ENCODE results near the gene DDB1. TPM values are rescaled to one million over a fixed set of nuclear protein-coding genes. Genes with fewer than 3 reads are reported as not detected.
A peak's percentile ranks its signal among the peaks of the same experiment; 100 is the strongest.

DDB1 gene
- total and polyA plus RNA-seq, 12 donors = 165 to 885 (median 592) TPM

GRCh38 chr11:61359516-61359915, 26.6 kb upstream of the DDB1 start:
- H3K36me3 ChIP-seq (replicated peaks in 1 of 2) = peaks cover 0 to 11% of the 10 kb centered on the region in 2 donors
- peak overlapping the region; percentile 32 to 98 (median 97) for H3K27ac ChIP-seq
- TF ChIP-seq POLR2A (IDR thresholded peaks at IDR 0.05) = peak; percentile 5 to 10
- TF ChIP-seq, protein P1, sequence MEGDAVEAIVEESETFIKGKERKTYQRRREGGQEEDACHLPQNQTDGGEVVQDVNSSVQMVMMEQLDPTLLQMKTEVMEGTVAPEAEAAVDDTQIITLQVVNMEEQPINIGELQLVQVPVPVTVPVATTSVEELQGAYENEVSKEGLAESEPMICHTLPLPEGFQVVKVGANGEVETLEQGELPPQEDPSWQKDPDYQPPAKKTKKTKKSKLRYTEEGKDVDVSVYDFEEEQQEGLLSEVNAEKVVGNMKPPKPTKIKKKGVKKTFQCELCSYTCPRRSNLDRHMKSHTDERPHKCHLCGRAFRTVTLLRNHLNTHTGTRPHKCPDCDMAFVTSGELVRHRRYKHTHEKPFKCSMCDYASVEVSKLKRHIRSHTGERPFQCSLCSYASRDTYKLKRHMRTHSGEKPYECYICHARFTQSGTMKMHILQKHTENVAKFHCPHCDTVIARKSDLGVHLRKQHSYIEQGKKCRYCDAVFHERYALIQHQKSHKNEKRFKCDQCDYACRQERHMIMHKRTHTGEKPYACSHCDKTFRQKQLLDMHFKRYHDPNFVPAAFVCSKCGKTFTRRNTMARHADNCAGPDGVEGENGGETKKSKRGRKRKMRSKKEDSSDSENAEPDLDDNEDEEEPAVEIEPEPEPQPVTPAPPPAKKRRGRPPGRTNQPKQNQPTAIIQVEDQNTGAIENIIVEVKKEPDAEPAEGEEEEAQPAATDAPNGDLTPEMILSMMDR (IDR thresholded peaks at IDR 0.05) = no peak
- peaks cover 48 to 69% of the 10 kb centered on the region in 2 donors for H3K4me1 ChIP-seq (replicated peaks in 1 of 2)
- intact Hi-C loops (cut with DNase I) = no loop called here
- WGBS, 4 donors = 58 to 82% (median 79%) methylated on average over 6 of the region's 6 CpGs
- H3K9me3 ChIP-seq (replicated peaks in 1 of 3) = no peaks in the 10 kb centered on the region
- no peak for DNase-seq
- peak overlapping the region in 1 of 4 donors; percentile 80 for H3K4me3 ChIP-seq
- no peaks in the 10 kb centered on the region for H3K27me3 ChIP-seq

DNA sequence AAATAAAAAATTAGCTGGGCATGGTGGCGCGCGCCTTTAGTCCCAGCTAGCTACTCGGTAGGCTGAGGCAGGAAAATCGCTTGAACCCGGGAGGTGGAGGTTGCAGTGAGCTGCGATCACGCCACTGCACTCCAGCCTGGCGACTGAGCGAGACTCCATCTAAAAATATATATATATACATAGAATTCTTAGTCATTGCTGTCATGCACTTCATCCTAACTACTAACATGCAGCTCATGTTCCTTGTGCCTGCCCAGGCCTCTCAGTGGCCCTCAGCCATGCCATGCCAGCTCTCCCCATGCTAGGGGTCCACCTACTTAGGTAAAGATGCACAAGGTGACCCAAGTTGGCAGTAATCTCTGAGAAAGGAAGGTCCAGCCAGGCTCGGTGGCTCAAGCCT, 25.7 kb upstream of the DDB1 start:
- DNase-seq = no peak
- H3K4me1 ChIP-seq (replicated peaks in 1 of 2) = peaks cover 43 to 69% of the 10 kb centered on the region in 2 donors
- H3K27ac ChIP-seq = peak overlapping the region in 3 of 5 donors; percentile 47 to 98 (median 95)
- H3K27me3 ChIP-seq = no peaks in the 10 kb centered on the region
- H3K4me3 ChIP-seq = no peak overlapping the region
- WGBS, 4 donors = 90 to 99% (median 97%) methylated on average over 10 to 11 of the region's 11 CpGs
- TF ChIP-seq, protein P1 (IDR thresholded peaks at IDR 0.05) = no peak
- no peak for TF ChIP-seq POLR2A (IDR thresholded peaks at IDR 0.05)
- H3K9me3 ChIP-seq (replicated peaks in 1 of 3) = no peaks in the 10 kb centered on the region
- peaks cover 0 to 11% of the 10 kb centered on the region in 2 donors for H3K36me3 ChIP-seq (replicated peaks in 1 of 2)
- intact Hi-C loops (cut with DNase I) = no loop called here

- DNase-seq = no peak
- TF ChIP-seq POLR2A (IDR thresholded peaks at IDR 0.05) = no peak
- TF ChIP-seq, protein P1 (IDR thresholded peaks at IDR 0.05) = no peak
- no peaks in the 10 kb centered on the region for H3K9me3 ChIP-seq (replicated peaks in 1 of 3)
- intact Hi-C loops (cut with DNase I) = no loop called here
- no peaks in the 10 kb centered on the region for H3K27me3 ChIP-seq
- 93 to 94% (median 93%) methylated on average over 6 of the region's 6 CpGs for WGBS, 4 donors
- H3K4me1 ChIP-seq (replicated peaks in 1 of 2) = peaks cover 42 to 69% of the 10 kb centered on the region in 2 donors
- peaks cover 0 to 17% of the 10 kb centered on the region in 2 donors for H3K36me3 ChIP-seq (replicated peaks in 1 of 2)
- no peak overlapping the region for H3K4me3 ChIP-seq
- peak overlapping the region in 4 of 5 donors; percentile 5 to 81 (median 69) for H3K27ac ChIP-seq
Measured at GRCh38 chr11:61357894-61358239, 25.0 kb upstream of the DDB1 start.

GRCh38 chr11:61357233-61357893, 24.5 kb upstream of the DDB1 start:
- H3K36me3 ChIP-seq (replicated peaks in 1 of 2) = peaks cover 0 to 22% of the 10 kb centered on the region in 2 donors
- WGBS, 4 donors = 72 to 86% (median 79%) methylated on average over 6 to 9 of the region's 9 CpGs
- DNase-seq = no peak
- TF ChIP-seq POLR2A (IDR thresholded peaks at IDR 0.05) = peak in 1 of 2 donors; percentile 29
- TF ChIP-seq, protein P1 (IDR thresholded peaks at IDR 0.05) = no peak
- peak overlapping the region; percentile 5 to 81 (median 66) for H3K27ac ChIP-seq
- no peaks in the 10 kb centered on the region for H3K27me3 ChIP-seq
- H3K4me3 ChIP-seq = no peak overlapping the region
- peaks cover 42 to 74% of the 10 kb centered on the region in 2 donors for H3K4me1 ChIP-seq (replicated peaks in 1 of 2)
- intact Hi-C loops (cut with DNase I) = no loop called here
- H3K9me3 ChIP-seq (replicated peaks in 1 of 3) = no peaks in the 10 kb centered on the region

All from adrenal gland (tissue), 12 donors.